UCSD-AML1 (cell line): Measurements from ENCODE around the gene ABCA10.

Source experiments
- DNase-seq: peaks from one replicate; lab custom pipeline; 2025; ENCODE audit not compliant: unreplicated experiment; lab: John Stamatoyannopoulos, UW

The ABCA10 gene

GRCh38 chr17:69166957-69167356 is 61.7 kb downstream of the ABCA10 start:
- no peak for DNase-seq

GRCh38 chr17:69164206-69164605 is 64.4 kb downstream of the ABCA10 start:
- no peak for DNase-seq

GRCh38 chr17:69159418-69159817 is 69.2 kb downstream of the ABCA10 start:
- no peak for DNase-seq

GRCh38 chr17:69154267-69154666 is 74.4 kb downstream of the ABCA10 start:
- no peak for DNase-seq

GRCh38 chr17:69150333-69150732 is 78.3 kb downstream of the ABCA10 start:
- no peak for DNase-seq

- DNase-seq = no peak
Measured at GRCh38 chr17:69147460-69147859, 81.2 kb downstream of the ABCA10 start.

GRCh38 chr17:69144331-69145255 is 84.0 kb downstream of the ABCA10 start:
- DNase-seq = no peak

GRCh38 chr17:69143683-69144231 is 84.9 kb downstream of the ABCA10 start:
- DNase-seq = no peak

- DNase-seq = no peak
Measured at GRCh38 chr17:69143151-69143550, 85.5 kb downstream of the ABCA10 start.

GRCh38 chr17:69142175-69142802 is 86.3 kb downstream of the ABCA10 start:
- DNase-seq = no peak

- no peak for DNase-seq
Measured at GRCh38 chr17:69141431-69142174, 87.0 kb downstream of the ABCA10 start, which contains the start of gene ABCA6. ABCA6 (minus strand) TSS chr17:69141895; CDS start chr17:69140703, 1,192 bp downstream.

- no peak for DNase-seq
Measured at GRCh38 chr17:69134112-69134511, 94.5 kb downstream of the ABCA10 start.

GRCh38 chr17:69130627-69131296 is 97.9 kb downstream of the ABCA10 start:
- no peak for DNase-seq

- DNase-seq = no peak
Measured at GRCh38 chr17:69123626-69124025, 105.0 kb downstream of the ABCA10 start.

- DNase-seq = no peak
Measured at GRCh38 chr17:69122065-69122464, 106.6 kb downstream of the ABCA10 start.

GRCh38 chr17:69117855-69118784 is 110.5 kb downstream of the ABCA10 start:
- no peak for DNase-seq

- no peak for DNase-seq
Measured at GRCh38 chr17:69111794-69112193, 116.8 kb downstream of the ABCA10 start.

GRCh38 chr17:69105907-69106730 is 122.5 kb downstream of the ABCA10 start:
- no peak for DNase-seq
